ENCODE measurements around the gene NCOA3.

The NCOA3 gene

GRCh38 chr20:47705497-47705856 is 203.8 kb downstream of the NCOA3 start:
- peaks cover 31% of the 10 kb centered on the region for H3K4me1 Mint-ChIP-seq
- H3K4me3 Mint-ChIP-seq = no peak overlapping the region
- peaks cover 4% of the 10 kb centered on the region for H3K27me3 Mint-ChIP-seq (ENCODE audit: low read depth, poor library complexity)
- H3K27ac Mint-ChIP-seq = no peak overlapping the region
- H3K36me3 Mint-ChIP-seq (ENCODE audit: low read depth) = peaks cover 64% of the 10 kb centered on the region
- no peaks in the 10 kb centered on the region for H3K9me3 Mint-ChIP-seq
- no peak for TF ChIP-seq CTCF (IDR thresholded peaks at IDR 0.05)
- no peak for DNase-seq

DNA sequence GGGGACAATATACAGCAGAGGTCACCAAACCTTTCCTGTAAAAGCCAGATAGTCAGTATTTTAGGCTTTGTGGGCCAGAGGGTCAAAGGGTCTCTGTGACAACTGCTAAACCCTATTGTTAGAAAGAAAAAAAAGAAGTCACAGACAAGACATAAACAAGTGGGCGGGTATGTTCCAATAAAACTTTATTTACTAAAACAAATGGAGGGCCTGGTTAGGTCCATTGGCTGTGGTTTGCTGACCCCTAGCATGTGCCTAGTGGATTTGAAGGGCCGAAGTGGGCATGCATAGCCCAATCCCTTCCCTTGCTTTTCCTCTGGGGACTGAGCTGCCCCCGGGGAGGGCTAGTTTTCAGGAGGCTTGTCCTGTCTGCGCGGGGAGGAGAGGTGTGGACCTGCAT is 204.7 kb downstream of the NCOA3 start:
- Mint-ChIP-seq H3K4me1 (peaks cover 39% of the 10 kb centered on the region), H3K9me3 (no peaks in the 10 kb centered on the region)

More for the DNA sequence above, 204.7 kb downstream of the NCOA3 start:
- Mint-ChIP-seq H3K4me3 (no peak overlapping the region), H3K27me3 (ENCODE audit: low read depth, poor library complexity) (peaks cover 4% of the 10 kb centered on the region), H3K36me3 (ENCODE audit: low read depth) (peaks cover 58% of the 10 kb centered on the region), H3K27ac (no peak overlapping the region)
- no peak for TF ChIP-seq CTCF (IDR thresholded peaks at IDR 0.05)
- DNase-seq = no peak

Data from nephron progenitor cell (in vitro differentiated cells).